Stimulated activated CD4-positive, alpha-beta T cell treated with anti-CD3 and anti-CD28 coated beads, TNF-alpha, amount 100 ng/mL, for 4 hours (primary cell): ENCODE measurements around the gene PCGF2.

Source experiments
- DNase-seq, 3 experiments: peaks; one replicate each; pipeline ENCODE4 v3.0.0-alpha.2; 2020; ENCODE audit warnings: low read depth in 3 of 3

PCGF2 gene

DNA sequence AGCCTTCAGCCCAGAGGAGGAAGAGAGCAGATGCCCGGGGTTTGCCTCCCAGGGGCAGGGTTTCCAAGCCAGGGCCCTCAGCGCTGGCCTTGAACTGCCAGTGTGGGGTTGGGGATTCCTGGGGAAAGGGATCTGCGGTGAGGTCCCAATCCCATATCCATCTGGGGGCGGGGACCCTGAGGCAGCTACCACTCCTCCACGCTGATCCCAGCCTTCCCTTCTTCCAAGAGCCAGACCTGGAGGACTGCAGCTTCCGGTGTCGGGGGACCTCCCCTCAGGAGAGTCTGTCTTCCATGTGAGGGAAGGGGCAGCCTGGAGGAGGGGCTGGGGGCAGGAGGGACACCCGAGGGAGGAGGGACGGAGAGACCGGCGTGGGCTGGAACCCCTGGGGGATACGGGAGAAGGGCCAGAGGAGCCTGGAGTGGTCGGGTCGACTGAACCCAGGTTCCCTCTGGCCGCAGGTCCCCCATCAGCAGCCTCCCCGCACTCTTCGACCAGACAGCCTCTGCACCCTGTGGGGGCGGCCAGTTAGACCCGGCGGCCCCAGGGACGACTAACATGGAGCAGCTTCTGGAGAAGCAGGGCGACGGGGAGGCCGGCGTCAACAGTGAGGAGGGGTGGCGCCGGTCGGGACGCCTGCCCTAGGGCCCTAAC, 28.7 kb downstream of the PCGF2 start:
- no peak for DNase-seq

GRCh38 chr17:38717139-38717745, 30.9 kb downstream of the PCGF2 start:
- DNase-seq: no peak

DNA sequence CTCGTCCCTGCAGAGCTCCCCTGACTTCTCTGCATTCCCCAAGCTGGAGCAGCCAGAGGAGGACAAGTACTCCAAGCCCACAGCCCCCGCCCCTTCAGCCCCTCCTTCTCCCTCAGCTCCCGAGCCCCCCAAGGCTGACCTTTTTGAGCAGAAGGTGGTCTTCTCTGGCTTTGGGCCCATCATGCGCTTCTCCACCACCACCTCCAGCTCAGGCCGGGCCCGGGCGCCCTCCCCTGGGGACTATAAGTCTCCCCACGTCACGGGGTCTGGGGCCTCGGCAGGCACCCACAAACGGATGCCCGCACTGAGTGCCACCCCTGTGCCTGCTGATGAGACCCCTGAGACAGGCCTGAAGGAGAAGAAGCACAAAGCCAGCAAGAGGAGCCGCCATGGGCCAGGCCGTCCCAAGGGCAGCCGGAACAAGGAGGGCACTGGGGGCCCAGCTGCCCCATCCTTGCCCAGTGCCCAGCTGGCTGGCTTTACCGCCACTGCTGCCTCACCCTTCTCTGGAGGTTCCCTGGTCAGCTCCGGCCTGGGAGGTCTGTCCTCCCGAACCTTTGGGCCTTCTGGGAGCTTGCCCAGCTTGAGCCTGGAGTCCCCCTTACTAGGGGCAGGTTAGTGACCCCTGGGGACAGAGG, 31.6 kb downstream of the PCGF2 start:
- no peak for DNase-seq

DNA sequence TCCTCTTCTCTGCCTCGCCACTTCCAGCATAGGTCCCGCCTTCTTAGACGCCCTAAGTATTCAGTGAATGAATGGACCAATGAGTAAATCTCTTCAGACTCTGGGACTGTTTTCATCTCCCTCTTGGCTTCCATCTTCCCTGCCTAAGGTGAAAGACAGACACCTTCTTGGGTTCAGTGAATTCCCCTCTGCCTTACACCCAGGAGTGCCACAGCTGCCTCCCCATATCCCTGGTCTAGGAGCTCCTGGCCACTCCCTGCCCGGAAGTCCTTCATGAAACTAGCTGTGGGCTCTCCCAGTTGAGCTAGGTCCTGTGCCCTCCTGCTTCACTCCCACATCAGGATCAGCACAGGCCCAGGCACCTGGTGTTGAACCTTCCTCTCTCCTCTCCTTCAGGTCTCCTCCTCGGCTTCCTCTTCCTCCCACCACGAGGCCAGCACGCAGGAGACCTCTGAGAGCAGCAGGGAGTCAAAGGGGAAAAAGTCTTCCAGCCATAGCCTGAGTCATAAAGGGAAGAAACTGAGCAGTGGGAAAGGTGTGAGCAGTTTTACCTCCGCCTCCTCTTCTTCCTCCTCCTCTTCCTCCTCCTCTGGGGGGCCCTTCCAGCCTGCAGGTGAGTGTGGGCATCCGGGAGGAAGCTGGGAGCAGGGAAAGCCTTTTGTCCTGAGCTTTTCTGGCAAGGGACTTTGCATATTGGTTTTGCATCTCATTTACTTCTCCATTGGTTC, 32.8 kb downstream of the PCGF2 start:
- no peak for DNase-seq

DNA sequence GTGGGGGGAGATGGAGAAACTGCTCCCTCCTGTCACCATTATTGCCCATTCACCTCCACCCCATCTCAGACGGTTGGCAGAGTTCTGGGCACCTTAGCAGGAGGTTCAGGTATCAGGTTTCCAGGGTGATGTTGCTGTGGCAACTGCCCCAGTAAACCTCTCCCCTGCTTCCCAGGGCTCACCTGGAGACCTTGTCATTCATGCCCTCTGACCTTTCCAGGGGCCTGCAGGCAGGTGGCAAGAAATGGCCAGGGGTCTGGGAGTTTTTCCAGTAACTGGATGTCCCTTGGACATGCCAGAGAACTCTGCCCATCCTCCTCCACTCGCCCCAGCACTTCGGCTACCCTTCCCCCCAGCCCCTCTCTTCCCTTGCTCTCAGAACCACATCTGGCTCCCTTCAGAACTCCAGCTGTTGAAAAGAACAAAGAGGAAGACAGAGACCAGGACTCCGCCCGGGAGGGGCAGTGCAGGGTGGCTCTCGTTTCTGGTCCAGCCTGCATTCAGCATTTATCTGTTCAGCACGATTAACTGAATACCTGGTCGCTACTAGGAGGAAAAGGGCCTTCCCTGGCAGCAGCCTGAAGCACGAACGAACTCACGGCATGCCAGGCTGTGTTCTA, 34.6 kb downstream of the PCGF2 start:
- DNase-seq: no peak

- no peak for DNase-seq
Observed at GRCh38 chr17:38712593-38712992, 35.5 kb downstream of the PCGF2 start.

DNA sequence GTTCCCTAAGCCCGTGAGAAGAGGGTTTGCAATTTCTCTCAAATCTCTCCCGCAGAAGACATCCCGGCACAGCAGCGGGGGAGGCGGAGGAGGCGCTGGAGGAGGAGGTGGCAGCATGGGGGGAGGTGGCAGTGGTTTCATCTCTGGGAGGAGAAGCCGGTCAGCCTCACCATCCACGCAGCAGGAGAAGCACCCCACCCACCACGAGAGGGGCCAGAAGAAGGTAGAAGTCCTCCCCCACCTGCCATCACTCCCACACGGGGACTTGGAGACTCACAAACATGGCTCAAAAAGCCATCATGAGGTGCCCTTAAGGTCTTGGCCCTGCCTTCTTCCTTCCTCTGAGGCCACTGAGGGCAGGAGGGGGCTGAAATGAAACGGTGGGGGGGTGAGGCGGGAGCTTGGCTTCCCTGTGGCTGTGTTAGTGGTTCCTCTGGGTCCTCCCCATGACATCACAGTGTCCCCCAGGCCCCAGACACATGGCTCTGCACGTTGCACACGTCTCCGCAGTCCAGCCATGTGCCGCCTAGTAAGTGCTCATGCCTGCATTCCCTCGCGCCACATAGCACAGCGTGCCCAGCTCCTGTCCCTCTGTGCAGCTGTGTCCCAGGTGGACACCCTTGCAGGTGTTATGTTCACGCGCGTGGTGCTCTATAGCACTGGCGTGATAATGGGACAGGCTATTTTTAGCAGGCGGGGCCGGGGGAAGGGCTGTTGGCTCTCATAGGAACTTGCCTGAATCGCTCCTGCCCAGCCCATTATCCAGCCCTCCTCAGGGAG, 36.2 kb downstream of the PCGF2 start:
- DNase-seq: no peak

DNA sequence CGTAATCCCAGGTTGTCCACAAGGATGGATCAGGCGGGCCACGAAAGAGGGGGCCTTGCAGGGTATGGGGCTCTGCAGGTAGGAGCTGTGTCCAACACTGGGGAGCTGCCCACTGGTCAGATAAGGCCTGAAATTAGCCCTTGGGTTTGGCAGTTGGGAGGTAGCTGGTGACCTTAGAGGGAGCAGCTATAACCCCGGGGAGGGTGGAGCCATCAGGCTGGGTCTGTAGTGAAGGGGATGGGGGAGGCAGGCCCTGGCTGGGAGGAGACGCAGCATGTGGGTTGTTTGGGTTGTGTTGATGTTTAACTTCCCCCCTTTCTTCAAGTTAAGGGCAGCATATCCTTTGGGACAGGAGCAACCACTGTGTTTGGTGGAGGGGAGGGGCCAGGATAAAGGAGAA, 37.2 kb downstream of the PCGF2 start:
- no peak for DNase-seq

DNA sequence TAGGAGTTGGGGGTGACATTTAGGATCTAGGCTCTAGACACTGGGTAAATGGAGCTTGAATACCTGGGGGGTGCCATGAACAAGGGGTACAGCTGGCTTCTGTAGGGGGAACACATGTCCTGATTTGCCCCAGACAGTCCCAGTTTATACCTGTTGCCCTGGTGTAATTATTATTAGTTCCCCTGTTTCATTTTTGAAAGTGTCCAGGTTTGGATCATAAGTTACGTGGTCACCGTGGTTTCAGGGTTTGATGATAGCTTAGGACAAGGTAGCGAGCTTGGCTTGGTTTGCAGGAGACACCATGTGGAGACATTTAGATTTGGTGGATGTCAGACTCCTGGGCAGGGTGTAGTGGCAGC, 37.6 kb downstream of the PCGF2 start:
- no peak for DNase-seq

DNA sequence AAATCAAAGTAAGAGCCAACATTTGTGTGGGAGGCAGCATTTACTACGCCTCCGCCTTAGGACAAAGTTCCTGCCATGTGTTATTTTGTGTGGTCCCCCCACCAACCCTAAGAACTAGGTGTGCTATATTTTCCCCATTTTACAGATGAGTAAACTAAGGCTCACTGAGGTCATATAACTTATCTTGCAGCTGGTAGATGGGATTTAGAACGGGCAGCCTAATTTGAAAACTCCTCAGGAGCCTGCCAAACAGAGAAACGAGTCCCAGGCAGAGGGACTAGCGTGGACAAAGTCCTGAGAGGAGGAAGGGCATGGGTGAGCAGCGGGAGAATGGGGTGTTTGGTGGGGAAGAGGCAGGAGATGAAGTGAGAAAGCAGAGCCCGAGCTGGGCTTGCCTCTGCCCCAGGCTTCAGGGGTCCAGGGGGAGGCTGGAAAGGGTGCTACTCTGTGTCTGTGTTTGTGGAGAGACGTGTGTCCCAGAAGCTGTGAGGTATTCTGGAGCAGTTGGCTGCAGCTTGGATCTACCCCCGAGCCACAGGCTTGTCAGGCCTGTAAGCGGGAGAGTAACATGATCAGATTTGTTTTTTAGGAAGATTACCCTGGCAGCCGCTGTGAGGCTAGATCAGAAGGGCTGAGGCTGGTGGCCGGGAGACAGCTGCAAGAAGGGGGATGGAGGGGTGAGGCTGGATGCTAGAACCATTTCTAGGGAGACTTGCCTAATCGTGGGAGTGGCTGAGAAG, 38.1 kb downstream of the PCGF2 start:
- no peak for DNase-seq

DNA sequence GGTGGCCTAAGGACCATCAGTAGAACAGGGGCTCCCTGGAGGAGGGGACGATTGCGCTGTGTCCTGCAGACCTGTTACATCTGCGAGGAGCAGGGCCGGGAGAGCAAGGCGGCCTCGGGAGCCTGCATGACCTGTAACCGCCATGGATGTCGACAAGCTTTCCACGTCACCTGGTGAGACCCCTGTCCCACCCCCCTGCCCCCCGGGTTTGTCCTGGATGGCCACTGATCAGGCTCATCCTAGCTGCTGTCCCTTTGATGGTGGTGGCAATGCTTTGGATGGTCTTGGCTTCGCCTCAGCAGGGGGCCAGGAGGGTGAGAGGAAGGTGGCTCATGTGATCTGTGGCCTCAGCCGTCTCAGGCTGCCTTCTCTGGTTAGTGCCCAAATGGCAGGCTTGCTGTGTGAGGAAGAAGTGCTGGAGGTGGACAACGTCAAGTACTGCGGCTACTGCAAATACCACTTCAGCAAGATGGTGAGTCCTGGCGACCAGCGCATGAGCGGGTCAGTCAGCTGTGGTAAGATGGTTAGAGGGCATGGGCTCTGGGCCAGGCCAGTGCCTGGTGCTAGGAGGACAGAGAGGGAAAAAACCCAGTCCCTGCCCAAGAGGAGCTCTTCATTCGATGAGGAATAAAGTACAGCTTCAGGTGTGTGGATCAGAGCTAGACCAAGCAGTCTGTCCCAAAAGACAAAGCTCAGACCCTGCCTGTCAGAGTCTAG, 38.9 kb downstream of the PCGF2 start:
- no peak for DNase-seq

GRCh38 chr17:38707678-38708351, 40.3 kb downstream of the PCGF2 start:
- no peak for DNase-seq

- peak in 2 of 3 experiments; percentile 41 to 53 for DNase-seq
Observed at GRCh38 chr17:38706505-38707216, 41.5 kb downstream of the PCGF2 start.

GRCh38 chr17:38705803-38706504, 42.2 kb downstream of the PCGF2 start:
- peak; percentile 34 to 48 (median 44) for DNase-seq

- no peak for DNase-seq
Observed at GRCh38 chr17:38705523-38705802, 42.7 kb downstream of the PCGF2 start.

DNA sequence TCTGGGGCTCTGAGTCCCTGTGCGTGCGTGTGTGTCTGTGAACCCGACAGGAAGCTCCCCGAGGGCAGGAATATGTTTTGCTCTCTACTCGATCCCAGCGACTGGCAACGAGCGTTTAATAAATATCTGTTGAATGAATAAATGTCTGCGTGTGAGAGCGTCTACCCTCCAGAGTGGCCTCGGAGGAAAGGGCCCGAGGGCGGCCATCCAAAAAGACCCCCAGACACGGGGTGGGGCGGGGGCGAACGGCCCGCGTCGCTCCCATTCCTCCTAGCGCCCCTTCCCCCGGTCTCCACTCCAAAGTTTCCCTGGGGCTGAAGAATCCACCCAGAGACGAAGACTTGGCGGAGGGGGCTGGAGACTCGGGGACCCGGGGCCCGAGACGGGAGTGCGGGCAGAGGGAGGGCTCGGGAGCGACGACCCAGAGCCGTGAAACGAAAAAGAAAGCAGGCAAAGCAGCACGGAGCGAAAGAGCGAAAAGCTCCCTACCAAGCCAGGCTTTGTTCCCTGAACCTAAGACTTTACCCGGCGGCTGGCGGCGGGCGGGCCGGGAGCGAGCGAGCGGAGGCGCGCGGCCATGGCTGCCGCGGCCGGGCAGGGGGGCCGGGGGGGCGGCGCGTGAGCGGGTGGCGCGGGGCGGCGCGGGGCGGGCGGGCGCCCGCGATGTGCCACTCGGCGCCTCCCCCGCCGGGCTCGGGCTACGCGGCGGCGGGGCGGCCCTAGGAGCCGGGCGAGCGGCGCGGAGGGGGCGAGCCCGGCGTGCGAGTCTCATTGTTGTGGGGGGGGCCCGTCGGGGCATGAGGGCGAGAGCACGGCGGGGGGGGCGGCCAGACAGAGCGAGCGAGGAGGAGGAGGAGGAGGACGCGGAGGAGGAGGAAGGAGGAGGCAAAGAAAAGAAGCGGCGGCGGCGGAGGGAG, 43.3 kb downstream of the PCGF2 start, which contains the start of gene MLLT6:
Gene MLLT6 (plus strand): TSS at position 668 of the 917 bp plus-strand sequence. CDS start 360 bp downstream, outside the sequence.
- peak; percentile 76 to 83 (median 83) for DNase-seq
